Activated naive CD4-positive, alpha-beta T cell treated with anti-CD3 and anti-CD28 coated beads, Interleukin-2, amount 50 U/mL, for 72 hours (primary cell): ENCODE data around the gene SPOCK2. TPM values are rescaled to one million over a fixed set of nuclear protein-coding genes. Genes with fewer than 3 reads are reported as not detected.

ENCODE experiments used
- ATAC-seq, 2 donors: fragments of 150-1000 bp; cut with Tn5 transposase; 2 replicates each; pipeline ENCODE4 v1.10.0; 2021; ENCODE audit warnings: mild to moderate bottlenecking in 2 of 2, moderate library complexity in 2 of 2
- DNase-seq, 2 donors: peaks; one replicate each; pipeline ENCODE4 v3.0.0; 2021 to 2022; ENCODE audit warnings: low spot score in 2 of 2
- H3K27ac Mint-ChIP-seq, 2 donors: one replicate each; pipeline ENCODE4 v1.8.0; 2022; ENCODE audit warnings: mild to moderate bottlenecking in 2 of 2, mixed read lengths in 2 of 2
- H3K36me3 Mint-ChIP-seq, 2 donors: one replicate each; pipeline ENCODE4 v1.8.0; 2022; ENCODE audit warnings: mixed read lengths in 2 of 2
- H3K9me3 Mint-ChIP-seq, 2 donors: one replicate each; pipeline ENCODE4 v1.8.0; 2022; ENCODE audit warnings: mixed read lengths in 2 of 2
- total RNA-seq, 2 donors: library from RNA; stranded (reverse); gene quantifications; one replicate each; pipeline ENCODE4 v1.2.3, GENCODE V29; 2022

Gene SPOCK2
- total RNA-seq, 2 donors from 2014 or later, result 170 to 209 TPM

- Mint-ChIP-seq H3K36me3 (no peaks in the 10 kb centered on the region), H3K9me3 (no peaks in the 10 kb centered on the region), H3K27ac (peak overlapping the region; percentile 50 to 74)
- ATAC-seq (peak in 1 of 2 donors; percentile 26), DNase-seq (no peak)
These were observed 29.1 kb downstream of the SPOCK2 start for GRCh38 chr10:72058989-72059842.

- H3K9me3 Mint-ChIP-seq, result no peaks in the 10 kb centered on the region
- H3K27ac Mint-ChIP-seq, result peak overlapping the region in 1 of 2 donors; percentile 74
- ATAC-seq (no peak), DNase-seq (no peak)
- no peaks in the 10 kb centered on the region for H3K36me3 Mint-ChIP-seq
These were observed 29.9 kb downstream of the SPOCK2 start for GRCh38 chr10:72058347-72058898.

GRCh38 chr10:72056932-72057751, 31.2 kb downstream of the SPOCK2 start:
- ATAC-seq, result no peak
- no peak for DNase-seq
- Mint-ChIP-seq H3K9me3 (no peaks in the 10 kb centered on the region), H3K36me3 (no peaks in the 10 kb centered on the region), H3K27ac (peak overlapping the region in 1 of 2 donors; percentile 60)

- DNase-seq (no peak), ATAC-seq (no peak)
- Mint-ChIP-seq H3K27ac (peak overlapping the region in 1 of 2 donors; percentile 61), H3K9me3 (no peaks in the 10 kb centered on the region), H3K36me3 (no peaks in the 10 kb centered on the region)
These were observed 32.2 kb downstream of the SPOCK2 start for GRCh38 chr10:72056113-72056512.

- ATAC-seq, result no peak
- H3K9me3 Mint-ChIP-seq, result no peaks in the 10 kb centered on the region
- DNase-seq, result no peak
- no peaks in the 10 kb centered on the region for H3K36me3 Mint-ChIP-seq
- H3K27ac Mint-ChIP-seq, result no peak overlapping the region
These were observed 34.7 kb downstream of the SPOCK2 start for GRCh38 chr10:72053690-72054089.

- ATAC-seq (no peak), DNase-seq (no peak)
- Mint-ChIP-seq H3K27ac (no peak overlapping the region), H3K9me3 (no peaks in the 10 kb centered on the region), H3K36me3 (no peaks in the 10 kb centered on the region)
These were observed 37.5 kb downstream of the SPOCK2 start for GRCh38 chr10:72050873-72051272.

GRCh38 chr10:72049969-72050781, 38.2 kb downstream of the SPOCK2 start:
- DNase-seq (no peak), ATAC-seq (peak in 1 of 2 donors; percentile 62)
- H3K36me3 Mint-ChIP-seq, result no peaks in the 10 kb centered on the region
- peak overlapping the region in 1 of 2 donors; percentile 44 for H3K27ac Mint-ChIP-seq
- no peaks in the 10 kb centered on the region for H3K9me3 Mint-ChIP-seq

GRCh38 chr10:72049472-72049871, 38.9 kb downstream of the SPOCK2 start:
- Mint-ChIP-seq H3K36me3 (no peaks in the 10 kb centered on the region), H3K9me3 (no peaks in the 10 kb centered on the region), H3K27ac (no peak overlapping the region)
- no peak for ATAC-seq
- no peak for DNase-seq

- H3K36me3 Mint-ChIP-seq, result no peaks in the 10 kb centered on the region
- DNase-seq (peak; percentile 83 to 86), ATAC-seq (peak; percentile 81 to 87)
- peak overlapping the region in 1 of 2 donors; percentile 71 for H3K27ac Mint-ChIP-seq
- no peaks in the 10 kb centered on the region for H3K9me3 Mint-ChIP-seq
These were observed 39.8 kb downstream of the SPOCK2 start for GRCh38 chr10:72048450-72049124.

GRCh38 chr10:72045586-72045985, 42.8 kb downstream of the SPOCK2 start:
- DNase-seq (no peak), ATAC-seq (no peak)
- H3K27ac Mint-ChIP-seq, result no peak overlapping the region
- H3K36me3 Mint-ChIP-seq, result no peaks in the 10 kb centered on the region
- no peaks in the 10 kb centered on the region for H3K9me3 Mint-ChIP-seq

- H3K36me3 Mint-ChIP-seq, result no peaks in the 10 kb centered on the region
- no peak for ATAC-seq
These were observed 43.8 kb downstream of the SPOCK2 start for GRCh38 chr10:72044417-72045041.

GRCh38 chr10:72043016-72043834, 45.1 kb downstream of the SPOCK2 start:
- peak overlapping the region; percentile 15 to 46 for H3K27ac Mint-ChIP-seq
- DNase-seq, result no peak
- no peaks in the 10 kb centered on the region for H3K9me3 Mint-ChIP-seq
- no peak for ATAC-seq
- H3K36me3 Mint-ChIP-seq, result no peaks in the 10 kb centered on the region

More at GRCh38 chr10:72044417-72045041, 43.8 kb downstream of the SPOCK2 start:
- H3K9me3 Mint-ChIP-seq, result no peaks in the 10 kb centered on the region
- DNase-seq, result no peak
- no peak overlapping the region for H3K27ac Mint-ChIP-seq

GRCh38 chr10:72041491-72041890, 46.9 kb downstream of the SPOCK2 start:
- ATAC-seq, result no peak
- H3K36me3 Mint-ChIP-seq, result no peaks in the 10 kb centered on the region

GRCh38 chr10:72039377-72039776, 49.0 kb downstream of the SPOCK2 start:
- Mint-ChIP-seq H3K27ac (no peak overlapping the region), H3K9me3 (no peaks in the 10 kb centered on the region), H3K36me3 (no peaks in the 10 kb centered on the region)
- ATAC-seq, result no peak
- DNase-seq, result no peak

More at GRCh38 chr10:72041491-72041890, 46.9 kb downstream of the SPOCK2 start:
- no peak for DNase-seq
- Mint-ChIP-seq H3K9me3 (no peaks in the 10 kb centered on the region), H3K27ac (peak overlapping the region in 1 of 2 donors; percentile 46)
